CD14-positive monocyte (primary cell): ENCODE data around the gene LAYN. TPM values are rescaled to one million over a fixed set of nuclear protein-coding genes. Genes with fewer than 3 reads are reported as not detected.

Source experiments
- DNase-seq, 3 donors: peaks; one replicate each; pipeline ENCODE4 v3.0.0-alpha.2; 2011 to 2022
- H2AFZ ChIP-seq: 2 replicates; pipeline ENCODE4 v1.6.0; 2012; ENCODE audit warnings: mild to moderate bottlenecking, low read depth, low read length, inconsistent platforms; ENCODE audit not compliant: insufficient read depth, poor library complexity, severe bottlenecking
- H3K27ac ChIP-seq, 2 donors: 1 replicate in 1 of 2; 2 replicates in 1 of 2; pipeline ENCODE4 v1.5.1; 2012 to 2013; ENCODE audit warnings: low read length in 2 of 2, control low read depth in 1 of 2, inconsistent platforms in 1 of 2, low read depth in 1 of 2, mild to moderate bottlenecking in 1 of 2
- H3K27me3 ChIP-seq, 2 donors: one replicate each; pipeline versions ENCODE4 v1.6.0 to v1.6.1; 2011 to 2013; ENCODE audit warnings: low read length in 2 of 2; ENCODE audit not compliant: control insufficient read depth in 2 of 2, insufficient read depth in 2 of 2
- H3K36me3 ChIP-seq, 2 donors: replicated peaks in 1 of 2; 1 replicate in 1 of 2; 2 replicates in 1 of 2; pipeline versions ENCODE4 v1.5.1 to v1.6.1; 2012 to 2013; ENCODE audit warnings: low read length in 2 of 2, control low read depth in 1 of 2, inconsistent platforms in 1 of 2, mild to moderate bottlenecking in 1 of 2; ENCODE audit not compliant: insufficient read depth in 2 of 2, control insufficient read depth in 1 of 2
- H3K4me1 ChIP-seq, 2 donors: 1 replicate in 1 of 2; 2 replicates in 1 of 2; pipeline versions ENCODE4 v1.5.1 to v1.6.1; 2012 to 2013; ENCODE audit warnings: low read length in 2 of 2, control low read depth in 1 of 2, inconsistent platforms in 1 of 2, mild to moderate bottlenecking in 1 of 2, moderate library complexity in 1 of 2; ENCODE audit not compliant: insufficient read depth in 2 of 2, control insufficient read depth in 1 of 2
- H3K4me2 ChIP-seq: replicated peaks from 2 replicates; pipeline ENCODE3; 2012; ENCODE audit warnings: low read length, moderate library complexity, mild to moderate bottlenecking; ENCODE audit not compliant: poor library complexity, severe bottlenecking; ENCODE audit errors: extremely low read depth
- H3K4me3 ChIP-seq, 3 experiments: fragments of 200-600 bp in 1 of 3; sonication (generic) in 1 of 3; replicated peaks in 1 of 3; 1 replicate in 2 of 3; 2 replicates in 1 of 3; pipeline ENCODE4 v1.5.1; 2011 to 2013; ENCODE audit warnings: low read length in 3 of 3, mild to moderate bottlenecking in 3 of 3, control low read depth in 2 of 3, low read depth in 2 of 3, inconsistent platforms in 1 of 3, moderate library complexity in 1 of 3
- H3K79me2 ChIP-seq: 2 replicates; pipeline ENCODE4 v1.6.0; 2012; ENCODE audit warnings: mild to moderate bottlenecking, control low read depth, inconsistent platforms, low read length, moderate library complexity; ENCODE audit not compliant: insufficient read depth
- H3K9ac ChIP-seq: 2 replicates; pipeline ENCODE4 v1.6.0; 2017; ENCODE audit warnings: low read length, mild to moderate bottlenecking; ENCODE audit not compliant: insufficient read depth, poor library complexity, severe bottlenecking
- H3K9me3 ChIP-seq, 2 donors: replicated peaks in 1 of 2; 1 replicate in 1 of 2; 2 replicates in 1 of 2; pipeline versions ENCODE4 v1.5.1 to v1.6.1; 2012 to 2013; ENCODE audit warnings: low read length in 2 of 2, control low read depth in 1 of 2; ENCODE audit not compliant: control insufficient read depth in 1 of 2, insufficient read depth in 1 of 2
- H4K20me1 ChIP-seq: 2 replicates; pipeline ENCODE4 v1.6.0; 2012; ENCODE audit warnings: mild to moderate bottlenecking, low read length, control low read depth, moderate library complexity; ENCODE audit not compliant: insufficient read depth
- H3K27ac Mint-ChIP-seq, 7 donors: one replicate each; pipeline ENCODE4 v1.8.0; 2020; ENCODE audit warnings: mild to moderate bottlenecking in 7 of 7, mixed read lengths in 7 of 7, moderate library complexity in 6 of 7, inconsistent platforms in 2 of 7
- H3K27me3 Mint-ChIP-seq, 3 donors: one replicate each; pipeline ENCODE4 v1.8.0; 2021 to 2022; ENCODE audit warnings: low read depth in 3 of 3, mild to moderate bottlenecking in 3 of 3, mixed read lengths in 3 of 3, moderate library complexity in 3 of 3, inconsistent platforms in 1 of 3
- H3K36me3 Mint-ChIP-seq, 2 donors: one replicate each; pipeline ENCODE4 v1.8.0; 2020; ENCODE audit warnings: mixed read lengths in 2 of 2, inconsistent platforms in 1 of 2, mild to moderate bottlenecking in 1 of 2
- H3K4me1 Mint-ChIP-seq: one replicate; pipeline ENCODE4 v1.8.0; 2020; ENCODE audit warnings: mild to moderate bottlenecking, mixed read lengths
- H3K4me3 Mint-ChIP-seq, 2 donors: one replicate each; pipeline ENCODE4 v1.8.0; 2020; ENCODE audit warnings: mild to moderate bottlenecking in 2 of 2, mixed read lengths in 2 of 2, moderate library complexity in 1 of 2
- H3K9me3 Mint-ChIP-seq, 7 donors: one replicate each; pipeline ENCODE4 v1.8.0; 2020 to 2022; ENCODE audit warnings: mixed read lengths in 7 of 7, mild to moderate bottlenecking in 6 of 7, moderate library complexity in 6 of 7, inconsistent platforms in 2 of 7
- WGBS: methylation state at CpG from one replicate; pipeline ENCODE4 v1.1.5; 2013; ENCODE audit warnings: missing lambda C conversion rate; ENCODE audit not compliant: insufficient coverage; 5-methylcytosine and 5-hydroxymethylcytosine counted together
- intact Hi-C, 2 donors: fragments of 100-400 bp; cut with micrococcal nuclease; formaldehyde crosslinking; loops; one replicate each; pipeline versions ENCODE4 v1.15.0 to v1.15.1; 2023
- polyA plus RNA-seq, 3 donors: library from polyadenylated mRNA; depleted of rRNA in 1 of 3; unstranded in 2 of 3; stranded (reverse) in 1 of 3; fragments of 300-500 nt in 2 of 3; fragments of >200 nt in 1 of 3; fragmentation: Illumina TruSeq in 2 of 3; gene quantifications; 1 replicate in 2 of 3; 2 replicates in 1 of 3; pipeline ENCODE4 v1.2.3, GENCODE V29; 2012 to 2021
- TF ChIP-seq, protein P1 (sequence below): fragments of 200-600 bp; IDR thresholded peaks from one replicate; pipeline ENCODE4 v1.8.0; 2022; ENCODE audit warnings: antibody characterized with exemption, mild to moderate bottlenecking

Gene LAYN
- polyA plus RNA-seq, 3 donors = not detected

DNA sequence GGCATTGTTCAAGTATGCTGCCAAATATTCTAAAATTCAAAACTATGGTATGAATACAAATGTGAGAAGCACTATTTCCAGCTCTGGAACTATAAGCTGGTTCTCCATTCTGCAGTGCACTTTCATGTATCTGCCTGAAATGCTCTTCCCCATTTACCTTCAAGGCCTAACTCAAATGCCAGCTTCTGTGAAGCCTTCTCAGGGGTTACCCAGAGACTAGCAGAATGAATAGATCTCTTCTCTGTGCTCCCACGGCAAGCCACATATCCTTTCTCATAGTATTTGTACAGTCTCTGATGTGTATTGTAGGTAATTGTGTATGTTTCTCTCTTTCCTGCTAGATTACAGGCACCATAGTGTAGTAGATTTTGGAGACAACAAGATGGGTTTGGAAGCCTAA, 21.9 kb upstream of the LAYN start:
- no peak overlapping the region for H2AFZ ChIP-seq
- TF ChIP-seq, protein P1, sequence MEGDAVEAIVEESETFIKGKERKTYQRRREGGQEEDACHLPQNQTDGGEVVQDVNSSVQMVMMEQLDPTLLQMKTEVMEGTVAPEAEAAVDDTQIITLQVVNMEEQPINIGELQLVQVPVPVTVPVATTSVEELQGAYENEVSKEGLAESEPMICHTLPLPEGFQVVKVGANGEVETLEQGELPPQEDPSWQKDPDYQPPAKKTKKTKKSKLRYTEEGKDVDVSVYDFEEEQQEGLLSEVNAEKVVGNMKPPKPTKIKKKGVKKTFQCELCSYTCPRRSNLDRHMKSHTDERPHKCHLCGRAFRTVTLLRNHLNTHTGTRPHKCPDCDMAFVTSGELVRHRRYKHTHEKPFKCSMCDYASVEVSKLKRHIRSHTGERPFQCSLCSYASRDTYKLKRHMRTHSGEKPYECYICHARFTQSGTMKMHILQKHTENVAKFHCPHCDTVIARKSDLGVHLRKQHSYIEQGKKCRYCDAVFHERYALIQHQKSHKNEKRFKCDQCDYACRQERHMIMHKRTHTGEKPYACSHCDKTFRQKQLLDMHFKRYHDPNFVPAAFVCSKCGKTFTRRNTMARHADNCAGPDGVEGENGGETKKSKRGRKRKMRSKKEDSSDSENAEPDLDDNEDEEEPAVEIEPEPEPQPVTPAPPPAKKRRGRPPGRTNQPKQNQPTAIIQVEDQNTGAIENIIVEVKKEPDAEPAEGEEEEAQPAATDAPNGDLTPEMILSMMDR = no peak
- Mint-ChIP-seq H3K9me3 (peaks cover 0 to 4% (median 2%) of the 10 kb centered on the region in 7 donors), H3K4me1 (peaks cover 17% of the 10 kb centered on the region), H3K27me3 (peaks cover 12 to 17% (median 14%) of the 10 kb centered on the region in 3 donors), H3K4me3 (no peak overlapping the region), H3K27ac (no peak overlapping the region), H3K36me3 (no peaks in the 10 kb centered on the region)
- no peaks in the 10 kb centered on the region for H3K36me3 ChIP-seq
- no peak overlapping the region for H3K4me3 ChIP-seq
- no peak overlapping the region for H3K9ac ChIP-seq
- peaks cover 6 to 7% of the 10 kb centered on the region in 2 donors for H3K4me1 ChIP-seq
- no peaks in the 10 kb centered on the region for H3K79me2 ChIP-seq
- no peak overlapping the region for H3K27ac ChIP-seq
- intact Hi-C loops = no loop called here
- no CpG with 5 or more reads among the region's 1 CpG for WGBS
- H3K4me2 ChIP-seq = no peak overlapping the region
- no peaks in the 10 kb centered on the region for H3K9me3 ChIP-seq
- DNase-seq = no peak
- H4K20me1 ChIP-seq = no peaks in the 10 kb centered on the region
- peaks cover 7 to 15% of the 10 kb centered on the region in 2 donors for H3K27me3 ChIP-seq

DNA sequence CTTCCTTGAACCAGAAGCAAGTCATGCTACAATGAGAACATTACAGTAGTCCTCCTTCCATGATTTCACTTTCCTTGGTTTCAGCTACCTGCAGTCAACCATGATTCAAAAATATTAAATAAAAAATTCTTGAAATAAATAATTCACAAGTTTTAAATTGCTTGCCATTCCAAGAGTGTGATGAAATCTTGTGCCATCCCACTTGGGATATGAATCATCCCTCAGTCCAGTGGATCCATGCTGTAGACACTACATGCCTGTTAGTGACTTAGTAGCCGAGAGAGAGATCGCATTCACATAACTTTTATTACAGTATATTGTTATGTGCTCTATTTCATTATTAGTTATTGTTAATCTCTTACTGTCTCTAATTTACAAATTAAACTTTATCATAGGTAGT, 20.0 kb upstream of the LAYN start:
- Histone ChIP-seq H3K9ac (no peak overlapping the region), H4K20me1 (no peaks in the 10 kb centered on the region), H3K27ac (no peak overlapping the region), H3K27me3 (no peaks in the 10 kb centered on the region), H3K79me2 (no peaks in the 10 kb centered on the region), H3K4me3 (no peak overlapping the region), H3K9me3 (no peaks in the 10 kb centered on the region), H3K36me3 (no peaks in the 10 kb centered on the region), H3K4me1 (peaks cover 3% of the 10 kb centered on the region in 2 donors), H3K4me2 (no peak overlapping the region), H2AFZ (no peak overlapping the region)
- TF ChIP-seq, protein P1 = no peak
- H3K27ac Mint-ChIP-seq = no peak overlapping the region
- no peaks in the 10 kb centered on the region for H3K36me3 Mint-ChIP-seq
- intact Hi-C loops = no loop called here
- no CpG with 5 or more reads among the region's 2 CpGs for WGBS
- no peak for DNase-seq
- no peaks in the 10 kb centered on the region for H3K27me3 Mint-ChIP-seq
- peaks cover 9% of the 10 kb centered on the region for H3K4me1 Mint-ChIP-seq
- no peaks in the 10 kb centered on the region for H3K9me3 Mint-ChIP-seq
- no peak overlapping the region for H3K4me3 Mint-ChIP-seq
